Activated CD8-positive, alpha-beta memory T cell treated with anti-CD3 and anti-CD28 coated beads, Interleukin-2, amount 50 U/mL, for 1 hour (primary cell): ENCODE measurements around the gene PPP1R16B.

ENCODE experiments used
- DNase-seq: peaks from one replicate; pipeline ENCODE4 v3.0.0-alpha.2; 2020; ENCODE audit errors: extremely low read depth

The PPP1R16B gene

DNA sequence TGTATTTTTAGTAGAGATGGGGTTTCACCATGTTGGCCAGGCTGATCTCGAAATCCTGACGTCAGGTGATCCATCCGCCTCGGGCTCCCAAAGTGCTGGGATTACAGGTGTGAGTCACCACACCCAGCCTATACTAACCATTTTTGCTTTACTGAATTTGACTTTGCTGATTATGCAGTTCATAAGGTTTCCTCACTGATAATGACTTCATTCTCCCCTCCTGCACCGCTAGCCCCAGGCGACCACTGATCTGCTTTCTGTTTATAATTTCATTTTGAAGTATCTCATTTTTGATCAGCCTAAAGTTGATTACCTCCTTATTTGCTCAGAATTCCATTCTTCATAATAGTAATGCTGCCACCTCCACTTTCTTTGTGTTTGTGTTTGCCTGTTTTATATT, 72.0 kb downstream of the PPP1R16B start:
- no peak for DNase-seq

DNA sequence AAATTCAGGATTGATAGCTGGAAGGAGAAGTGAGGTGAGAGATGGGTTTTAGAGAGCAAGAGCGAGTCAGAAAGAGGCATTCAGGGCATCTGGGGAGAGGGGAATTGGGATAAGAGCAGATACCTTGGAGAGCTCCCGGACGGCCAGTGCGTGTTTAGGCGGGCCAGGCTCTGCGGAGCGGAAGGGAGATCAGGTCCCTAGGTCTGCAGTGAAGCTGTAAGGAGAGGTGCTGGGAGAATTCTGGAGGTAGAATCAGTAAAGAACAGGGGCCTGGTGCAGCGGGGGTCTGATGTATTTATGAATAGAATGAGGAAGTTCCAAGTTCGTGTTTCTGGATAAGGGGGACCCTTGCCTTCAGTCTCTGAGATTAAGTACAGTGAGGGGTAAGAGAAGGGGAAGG, 73.4 kb downstream of the PPP1R16B start:
- no peak for DNase-seq

DNA sequence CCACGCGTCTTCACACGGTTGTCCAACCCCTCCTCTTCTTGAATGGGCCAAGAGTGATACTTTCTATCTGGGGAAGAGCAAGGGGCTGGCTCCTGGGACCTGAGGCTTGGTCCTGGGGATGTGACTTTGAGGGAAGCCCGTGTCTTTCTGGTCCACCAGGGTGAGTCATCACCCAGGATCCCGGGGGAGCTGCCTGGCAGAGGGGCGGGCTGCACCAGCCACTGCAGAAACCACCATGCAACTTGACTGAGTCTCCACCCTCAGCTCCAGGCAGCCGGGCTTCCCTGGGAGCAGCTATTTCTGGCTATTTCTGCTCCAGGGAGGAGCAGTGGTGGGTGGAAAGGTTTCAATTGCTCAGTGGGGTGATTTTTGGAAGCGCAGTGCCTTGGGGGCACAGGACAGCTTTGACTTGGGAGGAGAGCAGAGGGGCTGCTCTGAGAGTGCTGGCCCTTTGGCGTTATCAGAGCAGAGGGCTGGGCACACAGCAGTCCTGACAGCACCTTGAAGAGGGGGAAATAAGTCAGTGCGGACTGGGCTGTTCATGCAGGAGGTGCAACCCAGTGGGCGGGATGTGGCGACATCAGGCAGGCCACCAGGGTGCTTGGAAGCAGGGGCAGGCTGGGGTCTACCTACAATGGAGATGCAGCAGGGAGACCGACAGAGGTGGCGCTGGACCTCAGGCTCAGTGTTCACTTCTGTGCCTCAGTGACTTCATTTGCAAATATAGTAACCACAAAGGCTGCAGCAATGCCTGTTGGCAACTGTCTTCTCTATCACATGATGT, 75.6 kb downstream of the PPP1R16B start:
- no peak for DNase-seq

DNA sequence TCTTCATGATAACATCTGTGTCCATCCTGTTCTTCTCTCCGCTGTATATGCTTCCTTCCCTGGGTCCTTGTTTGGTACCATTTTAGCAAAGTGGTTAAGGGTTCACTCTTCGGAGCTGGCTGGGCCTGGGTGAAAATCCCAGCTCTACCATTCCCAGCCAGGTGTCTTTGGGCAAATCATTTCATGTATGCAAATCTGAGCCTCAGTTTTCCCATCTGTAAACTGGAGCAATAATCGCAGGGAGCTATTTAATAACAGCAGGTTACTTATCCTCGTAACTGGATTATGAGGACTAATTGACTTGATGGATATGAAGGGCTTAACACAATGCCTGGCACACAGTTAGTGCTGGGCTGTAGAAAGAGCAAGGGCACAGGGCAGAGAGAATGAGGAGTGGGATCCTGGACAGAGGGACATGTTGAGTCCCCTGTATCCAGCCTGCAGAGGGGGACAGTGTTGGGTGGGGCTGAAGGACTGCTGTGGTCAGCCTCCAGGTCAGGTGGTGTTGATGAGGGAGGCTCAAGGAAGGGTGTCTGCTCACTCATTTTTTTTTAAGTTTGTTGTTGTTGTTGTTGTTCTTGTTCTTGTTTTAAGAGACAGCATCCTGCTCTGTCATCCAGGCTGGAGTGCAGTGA, 76.4 kb downstream of the PPP1R16B start:
- no peak for DNase-seq

DNA sequence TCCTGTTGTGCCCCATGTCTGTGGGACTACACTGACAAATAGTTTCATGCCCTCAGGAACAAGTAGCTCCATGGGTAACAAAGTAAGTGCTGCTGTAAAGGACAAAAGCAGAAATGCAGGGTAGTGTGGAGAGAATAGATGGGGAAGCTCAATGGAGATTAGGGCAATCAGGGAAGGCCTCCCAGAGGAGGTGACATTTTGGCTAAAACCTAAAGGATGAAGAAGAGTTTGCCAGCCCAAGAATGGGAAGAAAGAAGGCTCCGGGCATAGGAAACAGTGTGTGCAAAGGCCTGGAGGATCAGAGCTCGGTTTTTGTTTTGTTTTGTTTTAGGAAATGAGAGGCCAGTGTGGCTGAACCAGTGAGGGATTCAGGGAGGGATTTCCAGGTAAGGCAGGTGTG, 77.1 kb downstream of the PPP1R16B start:
- DNase-seq = no peak

DNA sequence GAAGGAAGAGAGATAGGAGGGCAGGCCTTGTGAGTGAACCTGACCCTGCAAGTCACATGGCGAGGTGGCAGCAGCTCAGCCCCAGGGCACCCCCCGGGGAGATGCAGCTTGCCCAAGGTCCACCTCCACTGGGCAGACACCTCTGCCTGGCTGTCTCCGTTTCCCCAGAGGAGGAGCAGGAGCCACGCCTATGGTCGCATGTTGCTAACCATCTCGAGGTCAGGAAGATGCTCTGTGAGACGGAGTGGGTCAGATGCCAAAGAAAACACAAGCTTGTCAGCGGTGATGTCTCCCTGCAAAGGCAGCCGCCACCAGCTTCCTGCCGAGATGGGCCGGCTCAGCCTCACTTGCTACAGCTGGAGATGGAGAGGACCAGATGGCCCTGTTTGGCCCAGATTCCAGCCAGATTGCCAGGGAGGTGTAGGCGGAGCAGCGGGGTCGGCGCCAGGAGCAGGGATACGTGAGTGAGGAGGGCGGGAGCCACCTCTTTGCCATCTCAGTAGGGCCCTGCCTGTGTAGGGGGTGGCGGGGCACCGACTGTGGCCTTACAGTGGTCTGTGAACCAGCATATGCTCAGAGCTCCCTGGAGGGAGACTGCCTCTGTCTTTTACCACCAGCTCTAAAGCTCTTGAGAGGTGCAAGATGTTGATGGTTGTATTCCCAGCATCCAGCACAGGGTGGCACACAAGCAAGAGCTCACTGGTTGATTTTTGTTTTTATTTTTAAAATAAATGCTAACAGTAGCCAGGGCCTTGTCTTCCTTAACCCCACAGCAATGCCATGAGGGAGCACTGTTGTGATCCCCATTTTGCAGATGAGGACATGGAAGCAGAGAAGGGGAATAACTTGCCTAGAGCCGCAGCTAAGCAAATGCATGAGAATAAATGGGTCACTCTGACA, 77.8 kb downstream of the PPP1R16B start:
- no peak for DNase-seq

DNA sequence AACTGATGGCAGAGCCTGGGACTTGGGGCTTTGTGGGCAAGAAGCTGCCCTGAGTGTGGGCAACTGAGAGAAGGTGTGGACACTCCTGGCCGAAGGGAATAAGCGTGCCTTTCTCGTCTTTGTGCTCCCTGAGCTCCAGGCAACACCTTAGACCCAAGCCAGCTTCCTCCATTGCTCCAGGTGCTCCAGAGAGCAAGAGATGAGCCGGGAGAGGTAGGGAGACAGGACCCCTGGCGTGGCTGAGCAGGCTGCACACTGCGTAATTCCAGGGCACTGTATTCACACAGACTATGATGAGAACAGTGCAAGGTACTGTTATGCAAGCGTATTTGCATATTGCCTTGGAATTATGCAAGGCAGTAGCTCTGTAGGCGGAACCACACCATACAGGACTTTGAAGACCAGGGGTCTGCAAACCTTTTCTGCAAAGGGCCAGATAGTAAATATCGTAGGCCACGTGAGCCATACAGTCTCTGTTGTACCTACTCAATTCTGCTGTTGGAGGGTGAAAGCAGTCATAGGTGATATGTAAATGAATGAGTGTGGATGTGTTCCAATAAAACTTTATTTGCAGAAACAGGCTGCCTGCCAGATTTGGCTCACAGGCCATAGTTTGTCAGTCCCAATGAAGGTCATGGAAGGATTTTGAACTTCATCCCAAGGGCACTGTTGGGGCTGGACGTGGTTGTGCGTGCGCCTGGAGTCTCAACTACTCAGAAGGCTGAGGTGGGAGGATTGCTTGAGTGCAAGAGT, 78.7 kb downstream of the PPP1R16B start:
- no peak for DNase-seq

DNA sequence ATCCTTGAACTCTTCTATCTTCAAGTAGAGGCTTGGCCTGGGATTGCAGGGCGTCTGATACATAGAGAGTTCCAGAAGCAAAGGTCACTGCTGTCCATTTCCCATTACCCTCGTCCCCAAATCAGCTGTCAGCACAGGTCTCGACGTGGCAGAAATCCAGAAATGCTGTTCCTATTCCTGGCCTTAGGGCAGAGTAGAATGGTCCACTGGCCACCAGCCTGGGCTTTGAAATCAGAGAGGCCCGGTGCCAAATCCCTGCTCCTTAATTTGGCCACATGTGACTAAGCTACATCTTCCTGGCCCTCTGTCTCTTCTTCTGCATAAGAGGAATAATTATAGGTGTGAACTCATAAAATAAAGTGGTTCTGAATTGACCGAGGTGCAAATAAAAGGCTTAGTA, 79.9 kb downstream of the PPP1R16B start:
- no peak for DNase-seq

DNA sequence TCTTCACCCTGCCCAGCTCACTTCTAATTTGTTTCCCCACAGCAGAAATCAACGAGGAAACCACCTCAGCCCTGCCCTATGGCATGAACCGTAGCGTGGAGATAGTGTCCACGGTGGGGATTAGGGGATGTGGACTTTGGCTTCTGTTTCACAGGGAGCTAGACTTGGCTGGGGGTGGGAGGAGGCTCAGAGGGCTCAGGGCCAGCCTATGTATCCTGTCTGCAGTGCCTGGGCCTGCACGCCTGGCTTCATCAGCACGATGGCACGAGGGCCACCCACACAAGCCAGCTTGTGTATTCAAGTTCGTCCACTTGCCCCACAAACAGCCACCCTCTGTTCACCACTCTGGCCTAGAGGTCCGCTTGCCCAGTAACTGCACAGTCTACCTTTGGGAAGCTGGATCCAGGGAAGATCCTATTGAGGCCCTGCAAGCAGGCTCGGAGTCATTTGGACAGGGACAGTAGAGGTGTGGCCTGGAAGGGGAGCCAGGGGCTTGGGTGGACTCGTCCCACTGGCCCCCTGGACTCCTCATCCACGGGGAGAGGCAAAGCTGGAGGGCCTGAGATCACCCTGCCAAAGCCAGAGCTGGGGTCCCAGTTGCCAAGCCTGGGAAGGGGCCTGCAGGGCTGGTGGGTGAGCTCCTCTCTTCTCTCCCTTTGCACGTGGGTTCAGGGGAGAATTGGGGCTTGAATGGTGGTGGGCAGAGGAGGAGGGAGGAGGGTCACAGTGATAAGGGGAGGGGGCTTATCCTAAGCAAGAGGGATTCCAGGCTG, 82.7 kb downstream of the PPP1R16B start:
- DNase-seq = no peak

DNA sequence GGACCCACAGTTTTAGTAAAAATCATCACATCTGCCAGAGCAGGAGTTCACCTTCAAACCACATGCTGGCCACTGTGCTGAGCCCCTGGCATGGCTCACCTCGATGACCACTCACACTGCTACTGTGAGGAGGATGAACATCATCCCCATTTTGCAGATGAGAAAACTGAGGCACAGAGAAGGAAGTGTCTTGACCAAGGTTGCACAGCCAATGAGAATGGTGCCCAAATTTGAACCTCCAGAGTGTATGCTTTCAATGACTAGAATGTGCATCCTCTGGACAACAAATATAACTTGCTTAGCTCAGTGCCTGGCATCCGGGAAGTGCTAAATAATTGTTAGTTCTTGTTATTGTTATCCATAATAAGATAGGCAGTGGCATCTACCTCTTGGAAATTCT, 83.6 kb downstream of the PPP1R16B start:
- DNase-seq = no peak

DNA sequence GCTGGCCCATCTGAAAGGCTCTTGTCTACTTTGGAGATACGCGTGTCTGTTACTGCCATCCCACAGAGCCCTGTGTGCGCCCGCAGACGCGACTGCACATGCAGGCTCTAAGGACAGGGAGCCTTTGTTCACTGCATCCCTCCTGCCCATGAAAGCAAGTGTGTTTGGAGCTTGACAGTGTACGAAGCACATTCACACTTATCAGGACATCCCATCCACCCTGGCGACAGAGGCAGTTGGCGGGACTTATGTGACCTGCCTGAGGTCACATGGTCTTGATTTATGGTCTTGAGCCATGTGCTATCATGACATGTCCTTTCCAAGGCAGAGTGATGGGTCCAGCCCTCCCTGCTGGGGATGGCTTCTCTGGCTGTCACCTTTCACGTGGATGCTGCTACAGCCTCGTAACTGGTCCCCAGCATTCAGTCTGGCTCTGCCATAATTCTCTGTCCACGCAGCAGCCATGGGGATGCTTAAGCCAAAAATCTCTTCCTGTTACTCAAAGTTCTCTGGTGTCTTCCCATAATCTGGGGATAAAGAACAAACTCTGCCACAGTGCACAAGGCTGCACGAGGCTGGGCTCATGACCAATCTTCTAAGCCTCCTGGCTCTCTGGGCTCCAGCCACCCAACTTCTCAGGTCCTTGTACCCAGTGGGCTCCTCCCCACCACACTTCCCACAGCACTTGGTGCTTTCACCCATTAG, 84.4 kb downstream of the PPP1R16B start:
- no peak for DNase-seq

DNA sequence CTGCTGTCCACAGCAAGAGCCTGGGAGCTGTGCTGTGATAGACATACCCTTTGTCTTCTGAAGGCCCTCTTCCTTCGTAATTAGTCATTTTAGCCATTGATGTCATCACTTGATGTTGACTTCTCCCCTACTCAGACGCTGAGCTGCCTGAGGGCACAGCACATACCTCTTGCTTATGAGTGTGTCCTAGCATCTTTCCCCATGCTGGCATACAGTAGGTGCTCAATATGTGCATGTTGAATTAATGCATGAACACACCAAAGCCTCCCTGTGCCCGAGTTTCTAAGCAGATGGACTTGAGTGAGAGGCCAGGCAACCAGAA, 85.0 kb downstream of the PPP1R16B start:
- DNase-seq = no peak

DNA sequence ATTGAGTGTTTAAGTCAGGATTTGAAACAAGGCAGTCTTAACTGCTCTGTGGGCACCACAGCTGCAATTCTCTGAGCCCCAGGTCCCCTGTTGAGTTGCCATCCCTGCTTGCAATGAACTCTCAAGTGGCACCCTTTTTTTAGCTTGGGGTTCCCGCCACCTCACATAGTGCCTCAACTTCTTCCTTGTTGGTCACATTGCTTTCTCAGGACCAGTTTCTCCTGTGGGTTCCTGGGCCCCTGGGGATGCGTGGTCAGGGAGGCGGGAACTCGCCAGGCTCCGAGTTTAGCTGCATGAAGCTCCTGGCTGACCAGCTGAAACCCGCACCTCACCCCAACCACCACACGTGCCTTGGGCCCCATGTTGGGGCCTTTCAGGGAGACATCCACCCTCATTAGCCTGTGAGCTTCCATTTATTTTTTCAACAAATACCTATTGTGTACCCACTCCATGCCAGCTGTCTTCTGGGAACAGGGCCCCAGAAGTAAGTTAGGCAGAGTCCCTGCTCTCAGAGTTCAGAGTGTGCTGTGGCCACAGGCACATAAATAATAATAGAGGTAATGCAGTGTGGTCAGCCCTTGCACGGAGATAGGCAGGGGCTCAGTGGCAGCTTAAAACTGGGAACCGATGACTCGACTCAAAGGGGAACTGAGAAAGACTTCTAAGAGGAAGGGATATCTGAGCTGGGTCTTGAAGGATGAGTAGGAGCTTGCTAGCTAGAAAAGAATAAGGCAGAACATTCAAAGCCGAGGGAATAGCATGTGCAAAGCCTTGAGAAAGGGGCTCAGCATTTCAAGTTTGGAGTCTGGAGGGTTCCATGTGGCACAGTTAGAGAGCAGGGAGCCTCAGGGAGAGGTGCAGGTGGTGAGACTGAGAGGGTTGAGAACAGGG, 86.8 kb downstream of the PPP1R16B start:
- no peak for DNase-seq

DNA sequence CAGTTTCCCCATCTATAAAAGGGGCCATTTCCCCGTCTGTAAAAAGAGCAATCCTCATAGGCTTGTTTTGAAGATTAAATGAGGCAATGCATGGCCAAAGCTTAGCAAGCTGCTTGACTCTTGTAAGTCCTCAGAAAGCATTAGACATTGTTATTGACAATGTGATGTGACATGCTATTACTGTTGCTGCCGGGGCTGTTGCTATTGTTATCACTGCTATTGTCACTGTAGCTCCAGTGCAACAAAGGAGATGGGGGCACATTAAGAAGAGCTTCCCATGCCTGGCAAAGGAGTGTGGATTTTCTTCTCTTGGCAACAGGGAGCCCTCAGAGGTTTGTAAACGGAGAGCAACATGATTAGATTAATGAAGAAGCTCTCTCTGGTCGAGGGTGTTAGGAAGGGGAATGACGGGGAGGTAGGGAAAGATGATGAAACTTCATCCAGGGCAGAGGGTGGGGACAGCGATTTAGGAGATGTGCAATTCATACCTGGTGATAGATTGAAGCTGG, 87.6 kb downstream of the PPP1R16B start:
- no peak for DNase-seq

DNA sequence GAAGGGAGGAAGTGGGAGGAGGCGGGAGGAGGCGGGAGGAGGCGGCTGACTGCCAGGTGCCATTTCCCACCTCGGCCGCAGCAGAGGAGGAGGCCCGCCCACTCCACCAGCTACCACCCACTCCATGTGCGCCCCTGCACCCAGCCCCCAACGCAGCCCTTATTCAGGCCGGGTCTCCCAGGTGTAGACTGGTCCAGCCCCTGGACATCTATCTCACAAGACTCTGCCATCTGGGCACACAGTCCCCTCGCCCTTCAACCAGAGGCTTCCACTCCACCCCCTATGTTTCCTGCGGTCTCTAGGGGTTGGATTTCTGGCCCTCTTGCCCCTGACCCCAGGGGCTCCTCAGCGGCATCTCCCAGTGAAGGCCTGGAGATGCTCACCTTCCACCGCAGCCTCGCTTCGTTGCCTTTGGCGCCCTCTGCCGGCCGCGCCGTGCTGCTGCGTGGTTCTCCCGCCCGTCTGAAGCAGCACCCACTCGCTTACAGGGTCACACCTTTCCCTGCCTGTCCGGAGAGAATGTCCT, 88.1 kb downstream of the PPP1R16B start:
- DNase-seq = peak; percentile 46

DNA sequence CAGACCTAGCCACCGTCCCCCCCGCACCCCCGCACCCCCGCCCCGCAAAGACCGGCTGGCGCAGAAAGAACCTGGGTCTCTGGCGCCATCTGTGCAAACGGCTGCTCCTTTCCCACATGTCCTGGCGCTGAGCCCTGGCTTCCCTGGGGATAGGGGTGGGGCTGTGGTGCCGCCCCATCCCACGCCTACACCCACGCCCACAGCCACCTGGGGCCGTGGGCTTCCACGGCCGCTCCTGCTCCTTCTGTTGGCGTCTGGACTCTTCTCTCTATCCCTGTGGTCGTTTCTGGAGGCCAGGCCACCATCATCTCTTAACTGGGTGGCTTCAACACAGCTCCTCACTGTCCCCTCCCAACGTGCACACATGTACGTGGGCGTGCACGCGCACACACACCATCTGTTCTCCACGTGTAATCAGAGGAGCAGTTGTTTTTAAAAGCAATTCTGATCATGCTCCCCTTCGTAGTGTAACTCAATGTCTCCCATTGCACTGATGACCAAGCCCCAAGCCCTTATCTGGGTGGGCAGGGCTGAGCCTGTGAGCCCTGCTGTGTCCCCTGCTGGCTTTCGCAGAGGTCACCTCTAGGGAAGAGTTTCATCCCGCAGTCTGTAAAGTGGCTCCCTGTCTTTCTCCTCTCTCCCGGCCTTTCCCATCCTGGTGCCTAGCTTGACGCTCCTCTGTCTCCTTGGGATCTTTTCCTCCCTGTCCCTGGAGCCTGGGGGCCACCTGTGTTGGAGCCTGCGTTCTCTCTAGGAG, 88.8 kb downstream of the PPP1R16B start:
- DNase-seq = no peak

DNA sequence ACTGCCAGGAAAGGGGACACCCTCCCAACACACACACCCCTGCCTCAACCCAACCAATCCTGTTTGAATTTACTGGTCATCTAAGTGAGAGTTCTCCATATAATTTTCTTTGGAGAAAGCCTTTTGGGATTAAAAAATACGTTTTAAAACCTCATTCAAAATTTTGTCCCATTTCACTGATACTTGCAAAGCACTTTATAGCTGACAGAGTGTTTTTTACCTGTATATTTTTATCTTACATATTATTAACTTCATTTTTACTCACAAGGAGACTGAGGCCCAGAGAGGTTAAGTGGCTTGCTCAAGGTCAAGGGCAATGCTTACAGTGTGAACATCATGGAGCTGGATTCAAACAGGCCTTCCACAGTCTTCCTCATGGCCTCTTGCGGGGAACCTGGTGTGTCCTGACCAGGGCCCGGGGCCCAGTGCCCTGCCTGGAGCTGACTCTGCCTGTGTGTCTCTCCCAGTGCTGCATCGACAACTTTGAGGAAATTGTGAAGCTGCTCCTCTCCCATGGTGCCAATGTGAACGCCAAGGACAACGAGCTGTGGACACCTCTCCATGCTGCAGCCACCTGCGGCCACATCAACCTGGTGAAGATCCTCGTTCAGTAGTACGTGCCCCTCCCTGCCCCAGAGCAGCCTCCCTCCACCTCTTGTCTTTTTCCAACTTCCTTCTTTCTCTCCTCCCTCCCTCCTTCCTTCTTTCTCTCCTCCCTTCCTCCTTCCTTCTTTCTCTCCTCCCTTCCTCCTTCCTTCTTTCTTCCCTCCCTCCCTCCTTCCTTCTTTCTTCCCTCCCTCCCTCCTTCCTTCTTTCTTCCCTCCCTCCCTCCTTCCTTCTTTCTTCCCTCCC, 89.8 kb downstream of the PPP1R16B start:
- no peak for DNase-seq
